KMS-11 (cell line): ENCODE data around the gene NLRC5.
"Not testable (repeated sequence)": the region's sequence is repeated elsewhere in the genome, so short reads cannot be mapped to it uniquely, and the experiment has no call there.

ENCODE experiments used
- H2AFZ ChIP-seq: fragments of 200-600 bp; sonication (generic); 2 replicates; pipeline ENCODE4 v1.6.1; 2016; ENCODE audit warnings: antibody characterized with exemption, mixed run types, low read depth
- H3K27ac ChIP-seq: fragments of 200-600 bp; sonication (generic); 2 replicates; pipeline ENCODE4 v1.6.1; 2016; ENCODE audit warnings: mild to moderate bottlenecking, mixed run types
- H3K27me3 ChIP-seq: fragments of 200-600 bp; sonication (generic); 2 replicates; pipeline ENCODE4 v1.6.1; 2017; ENCODE audit warnings: mild to moderate bottlenecking, low read depth, mixed run types, moderate library complexity; ENCODE audit not compliant: insufficient read depth
- H3K36me3 ChIP-seq: fragments of 200-600 bp; sonication (generic); 2 replicates; pipeline ENCODE4 v1.6.1; 2017; ENCODE audit warnings: mild to moderate bottlenecking, mixed run types; ENCODE audit not compliant: insufficient read depth
- H3K4me1 ChIP-seq: fragments of 200-600 bp; sonication (generic); 2 replicates; pipeline ENCODE4 v1.6.1; 2016; ENCODE audit warnings: mild to moderate bottlenecking, low read depth, mixed run types; ENCODE audit not compliant: poor library complexity, severe bottlenecking
- H3K4me2 ChIP-seq: fragments of 200-600 bp; sonication (generic); 2 replicates; pipeline ENCODE4 v1.7.0; 2016; ENCODE audit warnings: mild to moderate bottlenecking, mixed run types
- H3K4me3 ChIP-seq: fragments of 200-600 bp; sonication (generic); IDR thresholded peaks from 2 replicates; pipeline ENCODE4 v1.6.1; 2017; ENCODE audit warnings: low read depth, low read length, mixed read lengths; ENCODE audit not compliant: insufficient read depth
- H3K79me2 ChIP-seq: fragments of 200-600 bp; sonication (generic); 2 replicates; pipeline ENCODE4 v1.6.1; 2016; ENCODE audit warnings: low read depth, mixed run types; ENCODE audit not compliant: insufficient read depth
- H3K9ac ChIP-seq: fragments of 200-600 bp; sonication (generic); 2 replicates; pipeline ENCODE4 v1.6.1; 2016; ENCODE audit warnings: mild to moderate bottlenecking, mixed run types
- H4K20me1 ChIP-seq: fragments of 200-600 bp; sonication (generic); 2 replicates; pipeline ENCODE4 v1.6.1; 2016; ENCODE audit warnings: mild to moderate bottlenecking, mixed run types; ENCODE audit not compliant: insufficient read depth
- CTCF ChIP-seq: fragments of 200-600 bp; sonication (generic); conservative IDR thresholded peaks from 2 replicates; pipeline ENCODE4 v1.6.1; 2017; ENCODE audit warnings: low read depth, mild to moderate bottlenecking, antibody characterized with exemption, low read length, moderate library complexity, mixed read lengths

The NLRC5 gene

GRCh38 chr16:57003439-57004386, 14.4 kb downstream of the NLRC5 start:
- Histone ChIP-seq H2AFZ (no peak overlapping the region), H3K9ac (no peak overlapping the region), H3K36me3 (no peaks in the 10 kb centered on the region), H3K4me1 (peaks cover 10% of the 10 kb centered on the region), H3K27ac (no peak overlapping the region), H3K4me2 (no peak overlapping the region), H3K79me2 (no peaks in the 10 kb centered on the region), H3K4me3 (no peak overlapping the region), H4K20me1 (no peaks in the 10 kb centered on the region), H3K27me3 (no peaks in the 10 kb centered on the region)
- TF ChIP-seq CTCF: no peak

- H3K4me1 ChIP-seq: peaks cover 1% of the 10 kb centered on the region
- no peak overlapping the region for H3K27ac ChIP-seq
Observed at GRCh38 chr16:57004387-57005250, 15.3 kb downstream of the NLRC5 start.

GRCh38 chr16:57005597-57005996, 16.2 kb downstream of the NLRC5 start:
- H4K20me1 ChIP-seq, H3K36me3 ChIP-seq, H3K4me3 ChIP-seq, H3K4me1 ChIP-seq, H3K27me3 ChIP-seq, H3K27ac ChIP-seq, H2AFZ ChIP-seq, H3K79me2 ChIP-seq, H3K4me2 ChIP-seq, H3K9ac ChIP-seq: not testable (repeated sequence)

More at GRCh38 chr16:57004387-57005250, 15.3 kb downstream of the NLRC5 start:
- no peak overlapping the region for H3K4me2 ChIP-seq
- H4K20me1 ChIP-seq: no peaks in the 10 kb centered on the region
- H3K4me3 ChIP-seq: no peak overlapping the region
- H3K79me2 ChIP-seq: no peaks in the 10 kb centered on the region
- no peak overlapping the region for H3K9ac ChIP-seq
- no peak for TF ChIP-seq CTCF
- H3K36me3 ChIP-seq: no peaks in the 10 kb centered on the region
- H3K27me3 ChIP-seq: no peaks in the 10 kb centered on the region
- no peak overlapping the region for H2AFZ ChIP-seq

GRCh38 chr16:57007050-57007449, 17.7 kb downstream of the NLRC5 start:
- no peak overlapping the region for H3K4me3 ChIP-seq
- no peaks in the 10 kb centered on the region for H3K79me2 ChIP-seq
- no peak overlapping the region for H3K27ac ChIP-seq
- no peaks in the 10 kb centered on the region for H3K27me3 ChIP-seq
- H4K20me1 ChIP-seq: no peaks in the 10 kb centered on the region
- no peak for TF ChIP-seq CTCF
- H3K36me3 ChIP-seq: no peaks in the 10 kb centered on the region
- no peak overlapping the region for H2AFZ ChIP-seq
- no peak overlapping the region for H3K4me2 ChIP-seq
- H3K4me1 ChIP-seq: no peaks in the 10 kb centered on the region
- no peak overlapping the region for H3K9ac ChIP-seq
